ENCODE data around the gene GAB3.
"Not testable (repeated sequence)": the region's sequence is repeated elsewhere in the genome, so short reads cannot be mapped to it uniquely, and the experiment has no call there.

GAB3 gene

GRCh38 chrX:154720067-154720466 is 30.8 kb downstream of the GAB3 start:
- DNase-seq = no peak

- no peak for DNase-seq
Observed at GRCh38 chrX:154719132-154719675, 31.7 kb downstream of the GAB3 start.

- DNase-seq = no peak
Observed at GRCh38 chrX:154718616-154719015, 32.3 kb downstream of the GAB3 start.

GRCh38 chrX:154717824-154718223 is 33.1 kb downstream of the GAB3 start:
- DNase-seq = no peak

- no peak for DNase-seq
Observed at GRCh38 chrX:154715825-154716224, 35.1 kb downstream of the GAB3 start.

- DNase-seq = no peak
Observed at GRCh38 chrX:154714925-154715324, 36.0 kb downstream of the GAB3 start.

- DNase-seq = no peak
Observed at GRCh38 chrX:154712781-154713740, 37.8 kb downstream of the GAB3 start.

GRCh38 chrX:154711264-154711663 is 39.6 kb downstream of the GAB3 start:
- DNase-seq = no peak

- DNase-seq = no peak
Observed at GRCh38 chrX:154710309-154710708, 40.6 kb downstream of the GAB3 start.

GRCh38 chrX:154698630-154699248 is 52.1 kb downstream of the GAB3 start:
- DNase-seq = no peak

GRCh38 chrX:154696676-154697045 is 54.2 kb downstream of the GAB3 start:
- no peak for DNase-seq

- no peak for DNase-seq
Observed at GRCh38 chrX:154695911-154696675, 54.8 kb downstream of the GAB3 start.

- DNase-seq = no peak
Observed at GRCh38 chrX:154693394-154693793, 57.5 kb downstream of the GAB3 start.

GRCh38 chrX:154690438-154690837 is 60.4 kb downstream of the GAB3 start:
- DNase-seq = not testable (repeated sequence)

- not testable (repeated sequence) for DNase-seq
Observed at GRCh38 chrX:154672084-154672483, 78.8 kb downstream of the GAB3 start.

GRCh38 chrX:154670848-154671247 is 80.0 kb downstream of the GAB3 start:
- DNase-seq = not testable (repeated sequence)

- DNase-seq = no peak
Observed at GRCh38 chrX:154661899-154662298, 89.0 kb downstream of the GAB3 start.

- no peak for DNase-seq
Observed at GRCh38 chrX:154661170-154661569, 89.7 kb downstream of the GAB3 start.

- no peak for DNase-seq
Observed at GRCh38 chrX:154660541-154660940, 90.3 kb downstream of the GAB3 start.

GRCh38 chrX:154658957-154659356 is 91.9 kb downstream of the GAB3 start:
- no peak for DNase-seq

- DNase-seq = no peak
Observed at GRCh38 chrX:154658187-154658586, 92.7 kb downstream of the GAB3 start.

- DNase-seq = no peak
Observed at GRCh38 chrX:154657226-154657805, 93.6 kb downstream of the GAB3 start.

- DNase-seq = no peak
Observed at GRCh38 chrX:154655786-154656185, 95.1 kb downstream of the GAB3 start.

All from left hindlimb (tissue), 1 donor.